ENCODE measurements around the gene PNPLA7. TPM values are rescaled to one million over a fixed set of nuclear protein-coding genes. Genes with fewer than 3 reads are reported as not detected.

The PNPLA7 gene
- total and polyA plus RNA-seq, 2 of the 8 experiments (the other 6 are each of a cell fraction or from before 2014, with no cell fraction given), result 0.35 to 0.47 TPM

DNA sequence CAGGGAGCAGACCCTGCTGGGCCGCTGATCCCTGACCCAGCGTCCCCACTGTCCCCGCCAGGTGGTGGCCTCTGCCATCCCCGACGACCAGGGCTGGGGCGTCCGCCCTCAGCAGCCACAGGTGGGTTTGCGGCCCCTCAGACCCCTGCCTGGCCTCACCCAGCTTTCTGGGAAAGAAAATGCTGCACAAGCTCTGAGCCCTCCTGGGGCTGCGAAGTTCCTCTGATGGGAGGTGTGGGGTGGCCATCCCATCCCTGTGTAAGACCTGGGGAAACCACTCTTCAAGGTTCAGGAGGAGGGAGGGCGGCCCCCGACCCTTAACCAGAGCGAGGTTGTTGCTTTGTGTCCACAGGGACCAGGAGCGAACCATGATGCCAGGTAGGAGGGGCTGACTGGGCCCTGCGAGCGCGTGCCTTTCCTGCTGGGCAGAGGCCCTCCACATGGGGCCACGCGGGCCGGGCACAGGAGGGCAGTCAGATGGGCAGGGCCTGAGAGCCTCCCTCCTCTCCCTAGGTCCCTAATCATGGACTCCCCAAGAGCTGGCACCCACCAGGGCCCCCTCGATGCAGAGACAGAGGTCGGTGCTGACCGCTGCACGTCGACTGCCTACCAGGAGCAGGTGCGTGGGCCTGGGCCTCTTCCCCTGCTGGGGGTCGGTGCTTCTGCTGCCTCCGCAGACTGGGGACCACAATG lies 119.3 kb downstream of the PNPLA7 start:
- no peak overlapping the region for H2BK5ac ChIP-seq (ENCODE audit: low read depth, low read length)
- H4K8ac ChIP-seq (ENCODE audit: extremely low read depth, insufficient read depth, low read length), result peak overlapping the region; percentile 79; the same call in 1 of the 2 replicates
- H3K56ac ChIP-seq (replicated peaks; ENCODE audit: insufficient read length, low read depth, low read length), result no peak overlapping the region
- H3K79me1 ChIP-seq (ENCODE audit: low read depth, low read length), result no peaks in the 10 kb centered on the region
- FAIRE-seq, result no peak
- no peak overlapping the region for H3K14ac ChIP-seq (ENCODE audit: insufficient read length)
- no peak overlapping the region for H2BK12ac ChIP-seq (ENCODE audit: low read depth, low read length)
- no peak overlapping the region for H2BK15ac ChIP-seq (ENCODE audit: low read length)
- H3K9me3 ChIP-seq (ENCODE audit: insufficient read depth in 2 of 2, low read depth in 1 of 2, low read length in 1 of 2), result no peaks in the 10 kb centered on the region
- H3K4me2 ChIP-seq (ENCODE audit: insufficient read depth in 1 of 2, low read depth in 2 of 2, low read length in 2 of 2), result no peak overlapping the region
- H3K4me3 ChIP-seq (ENCODE audit: extremely low read depth in 1 of 4, insufficient read depth in 2 of 4, low read depth in 3 of 4, low read length in 4 of 4), result no peak overlapping the region
- no peaks in the 10 kb centered on the region for H4K20me1 ChIP-seq (replicated peaks in 1 of 2; ENCODE audit: control insufficient read depth in 1 of 2, insufficient read depth in 2 of 2, low read length in 2 of 2)
- H3K9ac ChIP-seq (replicated peaks in 1 of 4; ENCODE audit: extremely low read depth in 1 of 4, low read depth in 3 of 4, low read length in 3 of 4), result no peak overlapping the region
- WGBS, 2 experiments (ENCODE audit: extremely low coverage in 1 of 2, insufficient coverage in 1 of 2, insufficient read length in 1 of 2, insufficient replicate concordance in 2 of 2, low coverage in 1 of 2, low lambda C conversion rate in 2 of 2, missing lambda C conversion rate in 1 of 2), result 94% methylated on average over 25 of the region's 27 CpGs; no CpG with 5 or more reads in 1 of the 2 experiments
- peaks cover 0 to 3% (median 0%) of the 10 kb centered on the region in 4 experiments; a peak in 2 of 7 replicates for H3K4me1 ChIP-seq (replicated peaks in 1 of 4; ENCODE audit: control insufficient read depth in 3 of 4, insufficient read depth in 4 of 4, low read length in 3 of 4)
- no peak overlapping the region for H2AK5ac ChIP-seq (ENCODE audit: low read depth, low read length)
- no peaks in the 10 kb centered on the region for H3K27me3 ChIP-seq (replicated peaks in 1 of 4; ENCODE audit: control insufficient read depth in 3 of 4, extremely low read depth in 1 of 4, insufficient read depth in 3 of 4, low read length in 3 of 4)
- H2BK120ac ChIP-seq (replicated peaks; ENCODE audit: low read depth, low read length), result no peak overlapping the region
- H4K91ac ChIP-seq (replicated peaks; ENCODE audit: insufficient read length, low read length), result no peak overlapping the region
- POLR2A ChIA-PET (ENCODE audit: partially characterized antibody), result interaction anchor here (0.8 to 2.5 kb wide), 2 partner anchors 23 to 190 kb away, joined by 3 to 6 read pairs; partner anchors contain the start of gene TUBB4B
- H3K27ac ChIP-seq (ENCODE audit: low read depth, low read length), result no peak overlapping the region
- H3K4ac ChIP-seq (replicated peaks; ENCODE audit: insufficient read length, low read depth, low read length), result no peak overlapping the region
- CTCF ChIA-PET (ENCODE audit: partially characterized antibody), result interaction anchor here (0.9 to 2.5 kb wide), 5 partner anchors 8 to 151 kb away, joined by 3 to 7 read pairs (median 3); partner anchors contain the start of genes EXD3 and NOXA1
- no peak overlapping the region for H2BK20ac ChIP-seq (ENCODE audit: low read length)
- no peaks in the 10 kb centered on the region for H3K23me2 ChIP-seq (ENCODE audit: low read depth, low read length)
- no peaks in the 10 kb centered on the region for H3K36me3 ChIP-seq (ENCODE audit: control insufficient read depth in 2 of 4, insufficient read depth in 4 of 4, low read length in 3 of 4)
- no peak for DNase-seq (ENCODE audit: low read depth in 1 of 2, low spot score in 2 of 2)
- no peak overlapping the region for H3K23ac ChIP-seq (ENCODE audit: insufficient read length)
- H4K5ac ChIP-seq (ENCODE audit: insufficient read length, low read depth, low read length), result no peak overlapping the region
- H2AFZ ChIP-seq (ENCODE audit: low read length), result no peak overlapping the region
- no peak overlapping the region for H3K18ac ChIP-seq (ENCODE audit: extremely low read depth, low read length)
- H3K79me2 ChIP-seq (ENCODE audit: control insufficient read depth in 1 of 2, insufficient read depth in 2 of 2, low read length in 2 of 2), result no peaks in the 10 kb centered on the region
- TF ChIP-seq ASH2L (IDR thresholded peaks at IDR 0.05; ENCODE audit: low read length) (no peak), TAF7 (optimal IDR thresholded peaks at IDR 0.05; ENCODE audit: borderline replicate concordance, low read depth, low read length) (no peak), CTCF (IDR thresholded peaks at IDR 0.05; ENCODE audit: control extremely low read depth in 1 of 3, insufficient read depth in 1 of 3, low read depth in 1 of 3, low read length in 3 of 3) (no peak), YY1 (IDR thresholded peaks at IDR 0.05; ENCODE audit: low read depth, low read length) (no peak), EP300 (IDR thresholded peaks at IDR 0.05; ENCODE audit: borderline replicate concordance in 1 of 2, low read depth in 2 of 2, low read length in 2 of 2) (no peak), EGR1 (IDR thresholded peaks at IDR 0.05; ENCODE audit: borderline replicate concordance, low read depth, low read length) (no peak), HDAC2 (IDR thresholded peaks at IDR 0.05; ENCODE audit: borderline replicate concordance in 1 of 2, low read depth in 2 of 2, low read length in 2 of 2) (no peak), SIN3A (conservative IDR thresholded peaks at IDR 0.05 in 1 of 2, IDR thresholded peaks at IDR 0.05 in 1 of 2; ENCODE audit: low read depth in 1 of 2, low read length in 2 of 2) (no peak)

Measured in H1 (cell line).